ENCODE measurements around the gene SLC1A4.
"Not testable (repeated sequence)": the region's sequence is repeated elsewhere in the genome, so short reads cannot be mapped to it uniquely, and the experiment has no call there.

Gene SLC1A4

GRCh38 chr2:65025453-65026123 is 36.4 kb downstream of the SLC1A4 start:
- DNase-seq (ENCODE audit: low read depth in 2 of 2, low spot score in 1 of 2) = no peak

- no peak for DNase-seq (ENCODE audit: low read depth in 2 of 2, low spot score in 1 of 2)
Observed at GRCh38 chr2:65026154-65026553, 37.0 kb downstream of the SLC1A4 start.

- no peak for DNase-seq (ENCODE audit: low read depth in 2 of 2, low spot score in 1 of 2)
Observed at GRCh38 chr2:65026704-65027464, 37.7 kb downstream of the SLC1A4 start.

GRCh38 chr2:65027616-65028244 is 38.5 kb downstream of the SLC1A4 start:
- no peak for DNase-seq (ENCODE audit: low read depth in 2 of 2, low spot score in 1 of 2)

GRCh38 chr2:65030476-65031332 is 41.5 kb downstream of the SLC1A4 start:
- no peak for DNase-seq (ENCODE audit: low read depth in 2 of 2, low spot score in 1 of 2)

- no peak for DNase-seq (ENCODE audit: low read depth in 2 of 2, low spot score in 1 of 2)
Observed at GRCh38 chr2:65031341-65032018, 42.3 kb downstream of the SLC1A4 start.

GRCh38 chr2:65032019-65032975 is 43.1 kb downstream of the SLC1A4 start:
- no peak for DNase-seq (ENCODE audit: low read depth in 2 of 2, low spot score in 1 of 2)

- DNase-seq (ENCODE audit: low read depth in 2 of 2, low spot score in 1 of 2) = no peak
Observed at GRCh38 chr2:65033178-65033577, 44.0 kb downstream of the SLC1A4 start.

GRCh38 chr2:65033667-65034066 is 44.5 kb downstream of the SLC1A4 start:
- DNase-seq (ENCODE audit: low read depth in 2 of 2, low spot score in 1 of 2) = not testable (repeated sequence)

- DNase-seq (ENCODE audit: low read depth in 2 of 2, low spot score in 1 of 2) = no peak
Observed at GRCh38 chr2:65035351-65035943, 46.2 kb downstream of the SLC1A4 start.

- DNase-seq (ENCODE audit: low read depth in 2 of 2, low spot score in 1 of 2) = no peak
Observed at GRCh38 chr2:65037178-65037577, 48.0 kb downstream of the SLC1A4 start.

- DNase-seq (ENCODE audit: low read depth in 2 of 2, low spot score in 1 of 2) = no peak
Observed at GRCh38 chr2:65039640-65040039, 50.4 kb downstream of the SLC1A4 start.

- DNase-seq (ENCODE audit: low read depth in 2 of 2, low spot score in 1 of 2) = peak; percentile 45 to 48
Observed at GRCh38 chr2:65040400-65041261, 51.4 kb downstream of the SLC1A4 start.

- DNase-seq (ENCODE audit: low read depth in 2 of 2, low spot score in 1 of 2) = no peak
Observed at GRCh38 chr2:65043001-65043400, 53.8 kb downstream of the SLC1A4 start.

- no peak for DNase-seq (ENCODE audit: low read depth in 2 of 2, low spot score in 1 of 2)
Observed at GRCh38 chr2:65044097-65044735, 55.0 kb downstream of the SLC1A4 start.

GRCh38 chr2:65045651-65046050 is 56.5 kb downstream of the SLC1A4 start:
- DNase-seq (ENCODE audit: low read depth in 2 of 2, low spot score in 1 of 2) = no peak

GRCh38 chr2:65046633-65047407 is 57.6 kb downstream of the SLC1A4 start:
- no peak for DNase-seq (ENCODE audit: low read depth in 2 of 2, low spot score in 1 of 2)
